GM19455 (cell line): ENCODE results near the gene NCAPG2.

Experiments
- ATAC-seq: cut with Tn5 transposase; IDR thresholded peaks from one replicate; pipeline ENCODE4 v1.9.1; 2021; ENCODE audit not compliant: unreplicated experiment

Gene NCAPG2

DNA sequence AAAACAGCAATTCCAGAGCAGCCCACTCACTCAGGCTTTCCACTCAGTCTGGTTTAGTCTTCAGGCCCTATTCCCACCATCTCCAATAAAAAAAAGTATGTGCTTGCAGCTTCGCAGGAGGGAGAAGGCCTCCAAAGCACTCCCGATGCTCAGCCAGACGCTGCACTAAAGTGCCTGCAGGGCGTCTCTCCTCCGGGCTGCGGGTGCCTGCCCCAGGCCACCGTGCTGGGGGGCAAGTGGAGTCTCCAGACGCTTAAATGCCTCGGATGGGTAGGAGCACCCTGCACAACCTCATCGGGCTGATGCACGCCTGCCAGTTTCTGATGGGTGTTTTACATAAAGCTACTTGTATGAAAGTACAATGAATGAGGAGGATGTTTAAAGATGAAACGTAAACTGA is 31.3 kb upstream of the NCAPG2 start:
- no peak for ATAC-seq

GRCh38 chr7:158734861-158735260 is 30.3 kb upstream of the NCAPG2 start:
- ATAC-seq, result no peak

DNA sequence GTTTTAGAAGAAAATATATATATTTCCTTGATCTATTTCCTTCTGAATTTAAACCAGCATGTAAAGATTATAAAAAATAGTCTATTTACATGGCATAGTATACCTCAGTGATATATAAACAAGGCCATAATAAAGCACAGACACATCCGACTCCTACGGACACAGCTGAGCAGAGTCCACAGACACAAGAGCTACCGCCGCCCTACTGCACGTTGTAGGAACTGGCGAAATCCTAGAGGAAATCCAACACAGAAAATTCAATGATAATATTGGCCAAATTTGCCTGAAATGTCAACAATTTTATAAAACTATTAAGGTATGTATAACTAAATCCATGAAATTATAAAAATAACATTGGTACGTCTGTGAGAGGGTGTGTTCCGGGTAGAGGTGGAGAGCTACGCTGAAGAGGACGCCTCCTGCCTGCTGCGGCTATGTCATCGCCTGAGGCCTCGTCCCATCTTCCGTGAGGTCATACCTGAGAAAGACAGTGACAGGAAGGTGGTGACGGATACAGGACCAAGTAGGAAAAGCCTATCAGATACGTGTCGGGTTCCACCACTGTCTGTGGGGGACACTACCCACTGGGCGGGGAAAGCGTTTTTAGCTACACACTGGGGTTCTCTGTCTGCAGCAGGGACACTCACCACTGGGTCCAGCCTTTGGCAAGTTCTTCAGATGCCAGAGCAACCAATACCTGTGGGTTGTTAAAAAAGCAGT is 29.3 kb upstream of the NCAPG2 start:
- no peak for ATAC-seq

DNA sequence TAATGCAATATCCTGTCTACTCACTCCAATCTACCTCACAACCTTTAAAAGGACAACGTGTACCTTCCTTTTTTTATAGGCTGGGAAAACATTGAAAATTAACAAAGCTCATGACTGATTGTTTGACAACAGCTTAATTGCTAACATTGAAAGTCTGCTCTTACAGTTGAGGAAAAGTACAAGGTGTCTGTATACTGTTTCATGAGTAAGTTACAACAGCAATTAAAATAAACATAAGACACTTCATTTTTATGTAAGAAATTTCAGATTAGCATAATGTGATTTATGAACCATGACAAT is 28.6 kb upstream of the NCAPG2 start:
- no peak for ATAC-seq

- no peak for ATAC-seq
These were observed 28.1 kb upstream of the NCAPG2 start for GRCh38 chr7:158732494-158733219.

- ATAC-seq, result no peak
These were observed 27.2 kb upstream of the NCAPG2 start for GRCh38 chr7:158731761-158732160.

DNA sequence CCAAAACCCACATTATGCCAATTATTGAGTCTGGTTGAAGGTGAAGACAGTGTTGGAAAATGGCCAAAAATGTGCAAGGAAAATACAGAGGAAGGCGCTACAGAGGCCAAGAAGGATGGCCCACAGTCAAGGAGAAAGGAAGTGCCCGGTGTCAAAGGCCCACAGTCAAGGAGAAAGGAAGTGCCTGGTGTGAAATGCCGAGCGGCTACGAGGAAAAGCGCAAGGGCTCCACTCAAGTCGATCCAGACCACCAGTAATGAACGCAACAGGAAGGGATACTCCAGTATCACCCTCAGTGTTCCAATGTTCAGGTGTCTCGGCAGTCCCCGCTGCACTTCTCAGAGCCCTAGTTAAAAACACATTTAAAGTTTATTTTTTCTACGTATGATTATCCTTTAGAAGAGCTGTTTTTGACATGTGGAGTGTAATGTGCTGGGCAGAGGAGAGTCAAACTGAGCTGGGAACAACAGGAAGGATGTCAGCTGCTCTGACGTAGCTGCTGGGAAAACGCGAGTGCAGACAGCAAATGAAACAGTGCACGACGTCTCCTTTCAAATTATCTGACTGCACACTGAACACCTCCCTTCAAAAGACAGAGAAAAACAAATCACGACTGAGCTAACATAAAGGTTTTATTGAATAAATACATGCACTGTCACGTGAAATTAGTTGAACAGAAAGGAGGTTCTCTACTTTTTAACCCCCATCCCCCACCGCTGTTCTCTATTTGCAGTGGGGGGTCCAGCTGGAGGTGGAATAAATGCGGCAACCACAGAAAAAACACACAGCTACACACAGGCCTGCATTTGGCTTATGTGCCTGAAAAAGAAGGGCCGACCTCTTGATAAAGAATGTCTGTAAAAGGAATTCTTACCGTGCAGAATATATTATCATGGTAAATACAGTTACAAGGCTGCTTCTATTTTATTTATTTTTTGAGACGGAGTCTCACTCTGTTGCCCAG is 26.1 kb upstream of the NCAPG2 start:
- ATAC-seq, result no peak

DNA sequence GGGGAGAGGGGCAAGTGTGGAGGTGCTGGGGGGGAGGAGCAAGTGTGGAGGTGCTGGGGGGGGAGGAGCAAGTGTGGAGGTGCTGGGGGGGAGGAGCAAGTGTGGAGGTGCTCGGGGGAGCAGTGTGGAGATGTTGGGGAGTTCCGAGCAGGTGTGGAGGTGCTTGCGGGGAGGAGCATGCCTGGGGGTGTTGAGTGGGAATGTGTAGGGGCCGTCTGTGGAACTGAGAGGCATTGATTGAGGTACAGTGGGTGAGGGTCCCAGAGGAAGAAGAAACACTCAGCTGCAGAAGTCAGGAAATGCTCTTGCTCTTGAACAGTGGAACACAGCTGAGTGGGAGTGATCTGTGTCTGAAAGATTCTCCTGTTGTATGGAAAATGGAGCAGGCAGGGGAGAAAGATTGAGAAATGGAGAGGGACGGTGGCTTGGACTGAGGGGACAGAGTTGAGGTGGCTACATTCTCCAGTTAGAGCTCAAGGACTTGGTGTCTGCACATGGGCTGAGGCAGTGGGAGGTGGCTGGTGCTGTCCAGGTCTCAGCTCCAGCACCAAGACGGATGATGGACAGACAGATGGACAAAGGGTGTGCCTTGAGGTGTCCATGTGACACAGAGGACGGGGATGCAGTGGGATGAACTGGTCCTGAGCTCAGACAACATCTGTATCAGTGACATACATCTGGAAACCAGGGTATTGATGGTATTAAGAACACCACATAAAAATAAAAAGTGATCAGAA is 25.2 kb upstream of the NCAPG2 start:
- ATAC-seq, result no peak

- no peak for ATAC-seq
These were observed 24.5 kb upstream of the NCAPG2 start for GRCh38 chr7:158728911-158729645.

DNA sequence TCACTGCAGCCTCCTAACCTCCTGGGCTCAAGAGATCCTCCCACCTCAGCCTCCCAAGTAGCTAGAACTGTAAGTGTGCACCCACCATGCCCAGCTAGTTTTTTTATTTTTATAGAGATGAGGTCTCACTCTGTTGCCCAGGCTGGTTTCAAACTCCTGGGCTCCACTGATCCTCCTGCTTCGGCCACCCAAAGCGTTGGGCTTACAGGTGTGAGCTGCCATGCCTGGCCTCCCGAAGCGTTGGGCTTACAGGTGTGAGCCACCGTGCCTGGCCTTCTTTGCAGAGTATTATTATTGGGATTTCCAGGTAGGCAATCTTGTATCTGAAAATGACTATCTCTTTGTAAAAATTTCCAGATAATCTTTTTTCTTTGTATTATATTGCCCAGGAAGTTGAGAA is 23.1 kb upstream of the NCAPG2 start:
- no peak for ATAC-seq

DNA sequence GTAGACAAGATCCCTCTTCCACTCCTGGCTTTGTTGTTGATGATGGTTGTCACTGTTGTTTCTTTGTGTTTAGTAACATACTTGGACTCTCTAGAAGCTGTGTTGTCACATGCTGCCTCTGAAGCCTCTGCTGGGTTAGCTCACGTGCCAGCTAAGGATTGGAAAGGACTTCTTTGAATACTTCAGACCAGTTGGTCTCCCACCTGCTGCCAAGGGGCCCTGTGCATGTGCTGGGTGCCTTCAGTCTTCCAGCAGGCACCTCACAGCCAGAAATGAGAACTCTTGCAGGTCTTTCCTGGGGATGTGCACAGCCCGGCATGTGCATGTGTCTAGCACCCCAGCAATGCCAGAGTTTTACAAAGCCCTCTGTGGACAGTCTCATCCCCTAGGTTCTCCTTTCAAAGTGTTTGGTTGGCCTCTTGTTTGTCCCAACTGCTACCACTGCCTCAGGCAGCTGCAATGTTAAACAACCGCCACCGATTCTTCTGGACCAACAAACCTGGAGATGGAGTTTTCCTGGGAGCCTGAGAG is 21.7 kb upstream of the NCAPG2 start:
- ATAC-seq, result no peak

DNA sequence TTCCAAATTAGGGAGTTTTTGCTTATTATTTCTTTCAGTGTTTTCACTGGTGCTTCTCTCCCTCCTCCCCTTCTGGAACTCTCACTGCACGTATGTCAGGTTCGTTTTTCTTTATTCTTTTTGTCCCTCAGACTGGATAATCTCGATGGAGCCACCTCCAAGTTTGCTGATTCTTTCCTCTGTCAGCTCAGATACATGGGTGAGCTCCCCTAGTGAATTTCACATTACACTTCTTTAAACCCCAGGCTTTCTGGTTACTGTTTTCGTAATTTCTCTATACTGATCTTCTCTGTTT is 20.8 kb upstream of the NCAPG2 start:
- no peak for ATAC-seq

- no peak for ATAC-seq
These were observed 20.3 kb upstream of the NCAPG2 start for GRCh38 chr7:158724658-158725505.

DNA sequence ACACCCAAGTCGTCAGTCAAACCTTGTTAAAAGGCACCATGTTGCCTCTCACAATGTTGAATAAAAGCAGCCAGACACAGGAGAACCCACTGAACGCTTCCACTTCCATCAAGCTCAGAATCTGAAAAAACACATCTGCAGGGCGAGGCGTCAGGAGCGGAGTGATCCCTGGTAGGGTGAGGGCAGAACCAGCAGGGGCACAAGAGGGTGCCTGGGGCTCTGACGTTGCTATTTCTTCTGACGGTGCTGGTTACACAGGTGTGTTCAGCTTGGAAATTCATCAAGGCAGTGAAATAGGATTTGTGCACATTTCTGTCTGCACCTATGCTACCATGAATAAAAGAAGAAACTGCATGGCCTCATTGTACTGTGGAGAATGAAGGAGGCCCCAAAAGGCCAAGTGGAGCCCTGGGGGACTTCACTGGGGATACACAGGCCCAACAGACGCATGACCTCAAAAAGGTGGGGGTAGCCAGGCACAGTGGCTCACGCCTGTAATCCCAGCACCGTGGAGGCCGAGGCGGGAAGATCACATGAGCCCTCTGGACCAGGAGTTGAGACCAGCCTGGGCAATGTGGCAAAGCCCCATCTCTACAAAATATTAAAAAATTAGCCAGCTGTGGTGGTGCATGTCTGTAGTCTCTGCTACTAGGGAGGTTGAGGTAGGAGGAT is 19.2 kb upstream of the NCAPG2 start:
- no peak for ATAC-seq

DNA sequence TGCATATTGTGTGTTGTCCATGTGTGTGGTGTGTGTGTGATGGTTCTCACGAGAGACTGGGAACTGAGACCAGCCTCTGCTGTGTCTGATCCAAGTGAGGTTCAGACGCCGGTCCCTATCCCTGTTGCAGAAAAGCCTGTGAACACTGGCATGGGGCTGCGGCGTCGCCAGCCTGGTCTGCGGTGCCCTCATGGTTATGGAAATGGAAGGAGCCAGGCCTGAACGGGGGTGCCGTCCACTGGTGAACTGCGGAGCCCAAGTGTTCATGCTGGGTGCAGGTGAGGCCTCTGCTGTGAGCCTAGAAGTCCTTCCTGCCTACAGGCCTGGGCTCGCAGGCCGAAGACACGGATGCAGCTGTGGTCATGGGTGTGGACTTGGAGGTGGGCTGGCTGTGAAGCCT is 18.7 kb upstream of the NCAPG2 start:
- no peak for ATAC-seq

- no peak for ATAC-seq
These were observed 18.1 kb upstream of the NCAPG2 start for GRCh38 chr7:158722574-158723237.

DNA sequence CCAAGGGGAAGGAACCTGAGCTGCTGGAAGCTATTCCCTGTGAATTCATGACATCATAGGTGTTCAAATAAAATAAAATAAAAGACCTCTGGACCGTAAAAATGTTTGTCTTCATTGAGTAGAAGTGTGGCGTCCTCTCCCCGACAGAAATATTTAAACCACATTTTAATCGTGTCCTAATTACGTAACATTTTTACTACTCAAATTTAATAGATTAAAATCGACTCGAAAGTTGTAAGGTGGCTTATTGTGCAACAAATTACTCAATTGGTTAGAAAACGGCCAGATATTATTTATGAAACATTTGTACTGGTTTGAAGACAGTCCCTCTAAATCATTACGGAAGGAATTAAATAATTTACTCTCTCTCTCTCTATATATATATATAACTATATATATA is 15.5 kb upstream of the NCAPG2 start:
- ATAC-seq, result no peak

DNA sequence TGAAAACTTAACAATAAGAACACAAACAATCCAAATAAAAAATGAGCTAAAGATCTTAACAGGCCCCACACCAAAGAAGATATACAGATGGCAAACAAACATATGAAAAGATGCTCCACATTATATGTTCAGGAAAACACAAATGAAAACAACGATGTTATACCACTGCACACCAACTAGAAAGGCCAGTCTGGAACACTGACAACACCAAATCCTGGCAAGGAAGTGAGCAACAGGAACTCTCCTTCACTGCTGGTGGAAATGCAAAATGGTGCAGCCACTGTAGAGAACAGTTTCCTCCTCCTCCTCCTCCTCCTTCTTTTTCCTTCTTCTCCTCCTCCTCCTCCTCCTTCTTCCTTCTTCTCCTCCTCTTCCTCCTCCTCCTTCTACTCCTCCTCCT is 12.2 kb upstream of the NCAPG2 start:
- ATAC-seq, result no peak
